Smooth muscle cell (in vitro differentiated cells): ENCODE data around the gene NAA11. TPM values are rescaled to one million over a fixed set of nuclear protein-coding genes. Genes with fewer than 3 reads are reported as not detected.

ENCODE experiments used
- DNase-seq: peaks from one replicate; lab custom pipeline; 2025; ENCODE audit not compliant: unreplicated experiment; lab: John Stamatoyannopoulos, UW
- H2AFZ ChIP-seq: fragments of 200-600 bp; sonication (generic); 2 replicates; pipeline ENCODE4 v1.6.0; 2016; ENCODE audit warnings: antibody characterized with exemption, low read depth, mild to moderate bottlenecking
- H3F3A ChIP-seq: fragments of 200-600 bp; sonication (generic); 2 replicates; pipeline ENCODE4 v1.6.0; 2017; ENCODE audit warnings: antibody characterized with exemption, low read depth
- H3K27ac ChIP-seq: fragments of 200-600 bp; sonication (generic); 2 replicates; pipeline ENCODE4 v1.5.1; 2016; ENCODE audit warnings: low read depth, mild to moderate bottlenecking
- H3K27me3 ChIP-seq: fragments of 200-600 bp; sonication (generic); 2 replicates; pipeline ENCODE4 v1.6.1; 2016; ENCODE audit warnings: low read depth, mild to moderate bottlenecking
- H3K36me3 ChIP-seq: fragments of 200-600 bp; sonication (generic); 2 replicates; pipeline ENCODE4 v1.5.1; 2016; ENCODE audit warnings: low read depth
- H3K4me1 ChIP-seq: fragments of 200-600 bp; sonication (generic); 2 replicates; pipeline ENCODE4 v1.5.1; 2016; ENCODE audit warnings: low read depth
- H3K4me2 ChIP-seq: fragments of 200-600 bp; sonication (generic); 2 replicates; pipeline ENCODE4 v1.6.0; 2016; ENCODE audit warnings: mild to moderate bottlenecking
- H3K4me3 ChIP-seq: fragments of 200-600 bp; sonication (generic); 2 replicates; pipeline ENCODE4 v1.5.1; 2016; ENCODE audit warnings: mild to moderate bottlenecking
- H3K79me2 ChIP-seq: fragments of 200-600 bp; sonication (generic); 2 replicates; pipeline ENCODE4 v1.6.0; 2016; ENCODE audit warnings: low read depth, mild to moderate bottlenecking
- H3K9ac ChIP-seq: fragments of 200-600 bp; sonication (generic); 2 replicates; pipeline ENCODE4 v1.6.0; 2016; ENCODE audit warnings: low read depth
- H3K9me3 ChIP-seq: fragments of 200-600 bp; sonication (generic); replicated peaks from 2 replicates; pipeline ENCODE4 v1.5.1; 2016; ENCODE audit warnings: low read depth
- H4K20me1 ChIP-seq: fragments of 200-600 bp; sonication (generic); 2 replicates; pipeline ENCODE4 v1.6.0; 2016; ENCODE audit warnings: low read depth
- WGBS: methylation state at CpG from one replicate; pipeline ENCODE4 v1.1.7; 2016; ENCODE audit warnings: low lambda C conversion rate; 5-methylcytosine and 5-hydroxymethylcytosine counted together
- polyA plus RNA-seq: library from polyadenylated mRNA; unstranded; fragments of >200 nt; fragmentation: Nextera tagmentation; extraction: Ambion mirVana; gene quantifications from 2 replicates; pipeline ENCODE4 v1.2.1, GENCODE V29; 2016
- total RNA-seq: library from RNA; depleted of rRNA; stranded (reverse); fragments of >200 nt; gene quantifications from 2 replicates; pipeline ENCODE4 v1.2.3, GENCODE V29; 2014
- TF ChIP-seq, protein P1 (sequence below): fragments of 200-600 bp; sonication (generic); IDR thresholded peaks from 2 replicates; pipeline ENCODE4 v1.5.1; 2017; ENCODE audit warnings: borderline replicate concordance, mild to moderate bottlenecking, antibody characterized with exemption; ENCODE audit not compliant: insufficient read depth, poor library complexity, severe bottlenecking

The NAA11 gene
- total and polyA plus RNA-seq, 2 experiments from 2014 or later = not detected

DNA sequence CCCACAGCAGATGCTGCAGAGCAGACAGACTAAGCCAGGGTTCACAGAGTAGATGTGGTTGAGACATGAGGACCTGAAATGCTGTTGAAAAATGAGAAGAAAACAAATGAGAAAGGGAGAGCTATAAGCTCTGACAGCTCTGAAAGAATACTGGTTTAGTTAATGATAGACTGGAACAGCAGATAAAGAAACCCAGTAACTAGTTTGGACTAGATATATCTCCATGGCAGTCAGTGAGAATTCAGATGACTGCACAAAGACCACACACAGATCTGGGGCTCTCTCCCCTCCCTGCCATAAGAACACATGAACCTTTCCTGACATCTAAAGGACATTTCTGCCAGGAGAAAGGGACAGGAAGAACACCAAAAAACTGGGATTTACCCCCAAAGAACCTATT, 8.2 kb downstream of the NAA11 start:
- H3F3A ChIP-seq = no peaks in the 10 kb centered on the region
- no peaks in the 10 kb centered on the region for H4K20me1 ChIP-seq
- H3K27ac ChIP-seq = no peak overlapping the region
- H3K4me2 ChIP-seq = no peak overlapping the region
- H3K4me1 ChIP-seq = no peaks in the 10 kb centered on the region
- no peak overlapping the region for H2AFZ ChIP-seq
- H3K36me3 ChIP-seq = no peaks in the 10 kb centered on the region
- H3K4me3 ChIP-seq = no peak overlapping the region
- H3K27me3 ChIP-seq = no peaks in the 10 kb centered on the region
- DNase-seq = no peak
- no peaks in the 10 kb centered on the region for H3K9me3 ChIP-seq
- no peaks in the 10 kb centered on the region for H3K79me2 ChIP-seq
- no peak overlapping the region for H3K9ac ChIP-seq
- TF ChIP-seq, protein P1, sequence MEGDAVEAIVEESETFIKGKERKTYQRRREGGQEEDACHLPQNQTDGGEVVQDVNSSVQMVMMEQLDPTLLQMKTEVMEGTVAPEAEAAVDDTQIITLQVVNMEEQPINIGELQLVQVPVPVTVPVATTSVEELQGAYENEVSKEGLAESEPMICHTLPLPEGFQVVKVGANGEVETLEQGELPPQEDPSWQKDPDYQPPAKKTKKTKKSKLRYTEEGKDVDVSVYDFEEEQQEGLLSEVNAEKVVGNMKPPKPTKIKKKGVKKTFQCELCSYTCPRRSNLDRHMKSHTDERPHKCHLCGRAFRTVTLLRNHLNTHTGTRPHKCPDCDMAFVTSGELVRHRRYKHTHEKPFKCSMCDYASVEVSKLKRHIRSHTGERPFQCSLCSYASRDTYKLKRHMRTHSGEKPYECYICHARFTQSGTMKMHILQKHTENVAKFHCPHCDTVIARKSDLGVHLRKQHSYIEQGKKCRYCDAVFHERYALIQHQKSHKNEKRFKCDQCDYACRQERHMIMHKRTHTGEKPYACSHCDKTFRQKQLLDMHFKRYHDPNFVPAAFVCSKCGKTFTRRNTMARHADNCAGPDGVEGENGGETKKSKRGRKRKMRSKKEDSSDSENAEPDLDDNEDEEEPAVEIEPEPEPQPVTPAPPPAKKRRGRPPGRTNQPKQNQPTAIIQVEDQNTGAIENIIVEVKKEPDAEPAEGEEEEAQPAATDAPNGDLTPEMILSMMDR = no peak

DNA sequence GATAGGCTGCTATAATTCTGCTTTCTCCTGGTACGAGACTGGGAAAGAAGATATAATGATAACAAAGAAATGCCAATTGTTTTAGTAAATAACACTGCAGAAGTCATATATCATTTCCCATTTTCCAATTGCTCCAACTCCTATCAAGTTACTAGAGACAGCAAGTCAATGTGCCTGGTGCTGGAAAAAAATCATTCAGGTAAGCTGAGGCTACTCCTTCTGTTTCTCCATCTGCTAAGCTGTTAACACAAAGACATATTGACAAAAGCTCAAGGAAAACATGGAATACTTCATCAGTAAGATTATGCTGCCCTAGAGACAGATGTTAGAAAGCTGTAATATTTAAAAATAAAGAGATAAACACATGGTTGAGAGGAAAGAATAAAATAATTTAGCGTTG, 10.0 kb downstream of the NAA11 start:
- 82% methylated on average over 2 of the region's 2 CpGs for WGBS
- Histone ChIP-seq H2AFZ (no peak overlapping the region), H3K27ac (no peak overlapping the region), H3K36me3 (no peaks in the 10 kb centered on the region), H3K9ac (no peak overlapping the region), H3F3A (no peaks in the 10 kb centered on the region), H3K4me3 (no peak overlapping the region), H3K27me3 (no peaks in the 10 kb centered on the region), H3K79me2 (no peaks in the 10 kb centered on the region), H4K20me1 (no peaks in the 10 kb centered on the region), H3K4me2 (no peak overlapping the region), H3K9me3 (no peaks in the 10 kb centered on the region), H3K4me1 (no peaks in the 10 kb centered on the region)
- TF ChIP-seq, protein P1 = no peak
- no peak for DNase-seq

DNA sequence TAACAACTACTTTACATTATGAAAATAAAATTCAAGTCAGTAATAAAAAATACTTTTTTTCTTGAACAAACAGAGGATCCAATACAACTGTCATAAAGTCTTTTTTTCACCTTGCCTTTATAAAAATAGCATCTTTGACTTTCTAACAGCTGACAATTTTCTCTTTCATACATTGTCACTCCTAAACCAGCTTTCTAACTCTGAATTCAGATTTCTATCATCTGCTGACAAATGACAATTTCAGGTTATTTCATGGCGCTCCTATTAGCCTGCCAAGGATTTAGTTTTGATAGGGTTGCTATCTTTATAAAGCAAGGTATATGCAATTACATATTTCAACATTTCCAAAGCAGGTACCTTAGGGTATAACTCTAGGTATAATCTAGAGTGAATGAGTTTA, 14.6 kb downstream of the NAA11 start:
- no peaks in the 10 kb centered on the region for H3F3A ChIP-seq
- no peak overlapping the region for H3K4me3 ChIP-seq
- WGBS = 84% methylated on average over 1 of the region's 1 CpG
- no peaks in the 10 kb centered on the region for H4K20me1 ChIP-seq
- TF ChIP-seq, protein P1 = no peak
- no peak overlapping the region for H3K27ac ChIP-seq
- H3K9ac ChIP-seq = no peak overlapping the region
- H2AFZ ChIP-seq = no peak overlapping the region
- no peaks in the 10 kb centered on the region for H3K79me2 ChIP-seq
- H3K9me3 ChIP-seq = no peaks in the 10 kb centered on the region
- H3K4me2 ChIP-seq = no peak overlapping the region
- H3K4me1 ChIP-seq = no peaks in the 10 kb centered on the region
- no peaks in the 10 kb centered on the region for H3K36me3 ChIP-seq
- no peaks in the 10 kb centered on the region for H3K27me3 ChIP-seq
- no peak for DNase-seq

DNA sequence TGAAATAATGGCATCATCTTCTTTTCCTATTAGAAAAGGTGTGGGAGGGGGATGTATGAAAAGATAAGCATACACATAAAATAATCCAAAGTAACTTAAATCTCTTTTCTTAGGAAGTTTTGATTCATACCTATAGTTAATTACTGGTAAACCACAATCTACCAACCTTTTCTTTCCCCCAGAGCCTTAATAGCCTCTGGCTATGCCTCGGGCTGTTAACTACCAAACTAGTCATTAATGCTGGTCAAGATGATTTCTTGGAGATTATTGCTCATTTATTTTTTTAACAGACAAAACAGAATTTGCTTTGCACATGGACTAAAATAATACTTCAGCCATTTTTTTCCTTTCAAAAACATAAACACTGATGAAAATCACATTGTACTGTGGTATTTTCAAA, 16.9 kb downstream of the NAA11 start:
- Histone ChIP-seq H3K79me2 (no peaks in the 10 kb centered on the region), H3F3A (no peaks in the 10 kb centered on the region), H3K9ac (no peak overlapping the region), H3K4me3 (no peak overlapping the region), H3K4me1 (no peaks in the 10 kb centered on the region), H4K20me1 (no peaks in the 10 kb centered on the region), H2AFZ (no peak overlapping the region), H3K27me3 (no peaks in the 10 kb centered on the region), H3K27ac (no peak overlapping the region), H3K9me3 (no peaks in the 10 kb centered on the region), H3K36me3 (no peaks in the 10 kb centered on the region), H3K4me2 (no peak overlapping the region)
- WGBS = 88% methylated on average over 1 of the region's 1 CpG
- TF ChIP-seq, protein P1 = no peak
- DNase-seq = no peak
